UCSD-AML1 (cell line): ENCODE results near the gene RAB11FIP4.
"Not testable (repeated sequence)": the region's sequence is repeated elsewhere in the genome, so short reads cannot be mapped to it uniquely, and the experiment has no call there.

Source experiments
- DNase-seq: peaks from one replicate; lab custom pipeline; 2025; ENCODE audit not compliant: unreplicated experiment; lab: John Stamatoyannopoulos, UW

Gene RAB11FIP4

DNA sequence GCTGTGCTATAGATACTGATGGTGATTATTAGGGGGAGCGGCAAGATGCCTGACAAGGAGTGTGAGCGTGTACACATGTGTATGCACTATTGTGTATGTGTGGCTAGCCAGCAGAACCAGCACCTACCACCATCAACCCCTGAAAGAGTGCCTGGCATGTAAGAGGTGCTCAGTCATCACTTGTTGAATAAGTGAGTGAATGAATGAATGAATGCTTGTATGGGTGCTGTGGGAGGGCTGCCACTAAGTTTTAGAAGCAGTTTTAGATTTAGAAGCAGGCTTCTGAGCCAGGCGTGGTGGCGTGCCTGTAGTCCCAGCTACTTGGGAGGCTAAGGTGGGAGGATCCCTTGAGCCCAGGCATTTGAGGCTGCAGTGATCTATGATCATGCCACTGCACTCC is 37.0 kb downstream of the RAB11FIP4 start:
- no peak for DNase-seq

DNA sequence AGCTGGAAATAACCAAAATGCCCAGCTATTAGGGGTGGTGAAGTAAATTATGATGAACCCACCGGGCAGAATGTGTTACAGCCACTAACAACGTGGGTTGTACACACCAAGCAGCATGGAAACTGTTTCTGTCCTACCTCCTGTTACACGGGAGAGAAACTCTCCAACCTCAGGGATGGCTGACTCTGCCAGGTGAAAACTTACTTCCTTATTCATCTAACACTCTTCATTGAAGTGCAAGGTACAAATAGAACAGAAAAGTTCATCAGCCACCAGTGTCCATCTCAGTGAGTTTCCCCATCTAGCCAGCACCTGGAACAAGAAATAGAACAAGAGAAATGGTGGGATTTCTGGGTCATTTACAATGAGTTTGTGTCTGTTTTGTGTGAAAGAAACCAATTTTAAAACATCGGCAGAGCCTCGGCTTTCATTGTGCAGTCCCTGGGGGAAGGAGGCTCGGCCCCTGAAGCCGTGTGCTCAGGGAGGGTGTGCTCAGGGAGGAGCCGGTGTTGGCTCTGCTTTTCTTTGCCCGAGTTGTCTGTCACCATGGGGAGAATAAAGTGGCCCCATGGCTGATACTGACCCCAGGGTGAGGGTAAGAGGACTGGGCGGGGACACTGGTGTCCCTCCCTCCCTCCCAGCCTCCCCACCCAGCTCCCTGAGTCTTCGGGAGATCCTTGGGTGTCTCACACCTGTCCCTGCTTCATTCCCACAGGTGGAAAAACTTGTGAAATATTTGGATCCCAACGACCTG is 39.8 kb downstream of the RAB11FIP4 start:
- DNase-seq = no peak

DNA sequence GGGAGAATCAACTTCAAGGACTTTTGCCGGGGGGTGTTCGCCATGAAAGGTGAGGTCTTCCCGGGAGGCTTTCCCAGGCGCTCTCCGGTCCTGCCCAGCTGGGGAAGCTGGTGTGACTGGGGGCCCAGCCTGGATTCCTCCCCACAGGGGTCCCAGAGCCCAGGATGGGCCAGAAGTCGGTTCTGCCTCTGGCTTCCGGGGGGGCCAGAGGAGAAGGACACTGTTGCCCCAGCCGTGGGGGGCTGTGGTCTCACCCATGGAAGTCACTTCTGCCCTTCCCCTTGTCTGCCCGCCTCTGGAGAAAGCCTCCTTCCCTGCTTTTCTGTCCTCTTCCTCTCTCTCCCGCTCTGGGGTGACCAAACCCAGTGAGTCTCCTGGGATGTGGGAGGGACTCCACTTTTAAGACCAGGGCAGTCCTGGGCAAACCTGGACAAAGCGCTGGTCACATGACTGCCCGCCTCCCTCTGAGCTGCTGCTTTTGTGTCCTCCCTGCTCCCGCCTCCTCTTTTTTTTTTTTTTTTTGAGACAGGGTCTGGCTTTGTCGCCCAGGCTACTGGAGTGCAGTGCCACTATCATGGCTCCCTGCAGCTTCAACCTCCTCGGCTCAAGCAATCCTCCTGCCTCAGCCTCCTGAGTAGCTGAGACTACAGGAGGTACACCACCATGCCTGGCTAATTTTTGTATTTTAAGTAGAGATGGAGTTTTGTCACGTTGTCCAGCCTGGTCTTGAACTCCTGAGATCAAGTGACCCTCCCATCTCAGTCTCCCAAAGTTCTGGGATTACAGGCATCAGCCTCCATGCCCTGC is 40.6 kb downstream of the RAB11FIP4 start:
- DNase-seq = no peak

DNA sequence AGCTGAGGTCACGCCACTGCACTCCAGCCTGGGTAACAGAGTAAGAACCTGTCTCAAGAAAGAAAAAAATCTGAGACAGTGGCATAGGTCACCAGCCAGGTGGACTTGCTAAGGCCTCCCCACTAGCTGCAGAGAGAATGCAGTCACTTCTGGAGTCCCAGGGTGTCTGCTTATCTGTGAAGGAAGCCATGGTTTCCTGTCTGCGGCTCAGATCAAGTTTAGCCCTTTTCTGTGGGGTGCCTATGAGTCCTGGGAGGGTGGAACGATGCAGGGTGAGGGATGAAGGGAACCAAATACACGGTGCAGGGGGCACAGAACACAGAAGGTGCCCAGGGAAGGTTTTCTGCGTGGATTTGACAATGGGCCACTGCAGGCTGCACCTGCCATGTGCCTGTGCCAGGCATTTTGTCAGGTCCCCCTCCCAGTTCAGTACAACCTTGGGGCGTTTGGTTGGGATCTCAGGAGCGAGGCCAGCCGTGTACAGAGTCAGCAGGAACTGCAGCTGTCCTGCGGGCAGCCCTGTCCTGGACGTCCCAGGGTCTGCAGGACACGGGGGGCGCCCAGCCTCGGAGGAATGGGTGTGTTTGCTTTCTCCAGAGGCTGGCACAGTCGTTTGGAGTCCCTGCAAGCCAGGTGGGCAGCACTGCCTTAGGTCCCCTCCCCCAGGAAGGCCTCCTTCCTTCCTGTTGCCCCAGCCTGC is 41.8 kb downstream of the RAB11FIP4 start:
- peak; percentile 65 for DNase-seq

DNA sequence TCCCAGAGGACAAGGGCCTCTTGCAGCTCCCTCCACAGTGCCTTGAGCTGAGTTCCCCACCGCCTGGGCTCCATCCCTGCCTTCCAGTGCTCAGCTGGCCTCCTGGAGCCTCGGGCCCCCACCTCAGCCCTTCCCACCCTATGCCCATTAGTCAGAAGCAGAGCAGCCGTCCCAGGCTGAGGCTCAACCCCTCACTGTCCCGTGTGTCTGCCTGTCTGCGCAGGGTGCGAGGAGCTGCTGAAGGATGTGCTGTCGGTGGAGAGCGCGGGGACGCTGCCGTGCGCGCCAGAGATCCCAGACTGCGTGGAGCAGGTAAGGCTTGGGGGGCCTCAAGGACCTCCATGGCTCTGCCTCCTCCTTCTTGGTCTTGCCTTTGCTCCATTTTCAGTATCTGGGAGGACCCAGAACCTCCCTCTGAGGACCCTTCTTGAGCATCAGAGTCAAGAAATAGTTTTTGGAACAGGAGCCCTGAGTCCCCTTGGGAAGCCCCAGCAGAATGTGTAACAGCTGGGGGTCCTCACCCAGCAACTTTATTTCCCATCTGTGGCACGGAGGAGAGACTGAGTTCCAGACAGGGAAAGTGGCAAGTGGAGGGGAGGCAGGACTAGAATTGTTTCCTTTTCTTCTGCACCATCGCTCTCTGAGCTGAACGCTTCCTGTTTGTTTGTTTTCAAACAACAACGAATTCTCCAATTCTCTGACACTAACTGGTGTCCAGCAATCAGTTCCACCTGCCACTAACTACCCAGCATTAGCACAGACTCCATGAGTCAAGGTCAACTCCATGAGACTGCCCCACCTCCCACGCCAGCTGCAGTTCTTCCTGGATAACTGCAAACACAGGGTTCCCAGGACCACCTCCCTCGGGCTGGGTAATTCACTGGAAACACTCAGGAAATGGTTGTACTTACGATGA is 42.6 kb downstream of the RAB11FIP4 start:
- no peak for DNase-seq

DNA sequence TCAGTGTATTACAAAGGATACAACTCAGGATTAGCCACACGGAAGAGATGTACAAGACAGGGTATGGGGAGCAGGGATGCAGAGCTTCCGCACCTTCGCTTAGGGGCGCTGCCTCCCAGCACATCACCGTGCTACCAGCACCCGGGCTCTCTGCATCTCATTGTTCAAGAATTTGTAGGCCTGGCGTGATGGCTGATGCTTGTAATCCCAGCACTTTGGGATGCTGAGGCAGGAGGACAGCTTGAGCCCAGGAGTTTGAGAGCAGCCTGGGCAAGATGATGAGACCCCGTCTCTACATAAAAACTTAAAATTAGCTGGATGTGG is 43.2 kb downstream of the RAB11FIP4 start:
- DNase-seq = no peak

DNA sequence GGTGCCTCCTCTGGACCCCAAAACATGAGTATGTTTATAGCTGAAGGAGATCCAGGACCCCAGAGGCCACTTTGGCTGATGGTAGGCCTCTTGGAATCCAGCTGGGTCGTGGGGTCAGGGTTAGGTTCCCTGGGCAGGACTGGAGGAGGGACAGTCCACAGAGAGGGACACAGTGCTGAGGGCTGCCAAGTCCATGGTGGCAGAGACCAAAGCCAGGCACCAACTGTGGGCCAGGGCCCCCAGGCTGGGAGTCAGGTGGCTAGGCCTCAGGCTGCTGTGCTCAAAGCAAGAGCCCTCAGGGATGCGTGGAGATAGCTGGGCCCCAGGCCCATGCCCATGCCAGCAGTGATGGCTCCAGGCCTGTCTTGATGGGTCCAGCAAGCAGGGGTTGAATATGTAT is 44.1 kb downstream of the RAB11FIP4 start:
- no peak for DNase-seq

DNA sequence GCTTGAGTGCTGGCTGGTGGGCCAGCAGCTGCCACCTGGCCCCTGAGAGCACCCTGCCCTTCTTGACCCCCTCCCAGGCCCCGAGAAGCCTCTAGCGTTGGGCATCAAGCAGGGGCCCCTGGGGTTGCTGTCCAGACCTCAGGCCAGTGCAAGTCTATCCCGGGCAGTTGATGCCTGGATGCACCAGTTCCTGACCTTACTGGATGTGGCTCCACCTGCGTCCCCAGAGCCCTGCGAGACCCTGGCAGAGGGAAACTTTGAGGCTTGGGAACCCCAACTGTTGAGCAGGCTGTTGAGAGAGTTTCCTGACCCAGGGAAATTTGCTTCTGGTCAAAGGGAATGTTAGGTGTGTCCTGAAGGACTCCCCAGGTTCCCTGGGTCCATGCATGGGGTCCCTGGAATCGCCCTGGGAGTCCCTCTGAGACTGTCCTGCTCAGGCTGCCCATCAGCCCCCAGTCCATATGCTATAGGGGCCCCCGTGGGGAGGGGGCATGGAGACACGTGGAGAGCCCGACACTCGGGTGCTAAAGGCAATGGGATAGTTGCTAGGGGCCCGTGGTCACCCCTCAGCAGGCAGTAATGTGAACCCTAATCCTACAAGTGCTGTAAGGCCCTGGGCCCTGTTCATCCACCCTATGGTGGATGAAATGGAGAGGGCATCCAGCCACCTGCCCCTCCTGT is 46.4 kb downstream of the RAB11FIP4 start:
- no peak for DNase-seq

DNA sequence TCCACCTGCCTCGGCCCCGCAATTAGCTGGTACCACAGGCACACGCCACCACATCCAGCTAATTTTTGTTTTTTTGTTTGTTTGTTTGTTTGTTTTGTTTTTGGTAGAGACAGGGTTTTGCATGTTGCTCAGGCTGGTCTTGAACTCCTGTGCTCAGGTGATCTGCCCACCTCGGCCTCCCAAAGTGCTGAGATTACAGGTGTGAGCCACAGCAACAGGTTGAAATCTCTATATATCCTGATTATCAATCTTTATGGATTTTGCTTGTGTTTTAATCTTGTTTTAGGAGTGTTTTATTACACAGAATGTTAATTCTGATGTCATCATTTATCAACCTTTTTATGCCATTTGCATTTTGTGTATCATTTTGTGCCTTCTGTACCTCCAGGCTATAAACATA is 48.2 kb downstream of the RAB11FIP4 start:
- no peak for DNase-seq

DNA sequence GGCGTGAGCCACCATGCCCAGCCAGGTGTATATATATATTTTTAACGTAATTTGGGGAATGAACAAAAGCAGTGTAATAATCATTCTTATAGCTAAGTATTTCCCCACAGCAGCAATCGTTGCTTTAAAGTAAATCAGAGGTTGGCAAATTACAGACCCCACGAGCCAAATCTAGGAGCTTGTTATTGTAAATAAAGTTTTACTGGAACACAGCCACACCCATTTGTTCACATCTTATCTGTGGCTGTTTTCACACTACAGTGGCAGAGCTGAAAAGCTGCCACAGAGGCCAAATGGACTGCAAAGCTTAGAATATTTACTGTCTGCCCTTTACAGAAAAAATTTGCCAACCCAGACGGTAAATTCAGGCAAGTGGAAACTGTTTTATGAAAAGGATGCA is 50.8 kb downstream of the RAB11FIP4 start:
- no peak for DNase-seq

DNA sequence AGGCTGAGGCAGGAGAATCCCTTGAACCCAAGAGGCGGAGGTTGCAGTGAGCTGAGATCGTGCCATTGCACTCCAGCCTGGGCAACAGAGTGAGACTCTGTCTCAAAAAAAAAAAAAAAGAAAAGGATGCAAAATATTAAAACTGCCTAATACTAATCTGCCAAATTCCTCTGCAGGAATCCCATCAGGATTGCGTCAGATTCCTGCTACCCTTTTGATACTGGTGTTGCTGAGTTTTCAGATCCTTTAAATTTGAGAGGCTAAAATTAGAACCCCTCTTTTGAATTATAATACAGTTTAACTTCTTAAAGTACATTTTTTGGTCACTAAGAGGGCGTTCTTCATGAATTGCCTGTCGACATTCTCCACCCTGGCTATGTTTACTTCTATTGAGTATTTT is 51.4 kb downstream of the RAB11FIP4 start:
- DNase-seq = not testable (repeated sequence)

DNA sequence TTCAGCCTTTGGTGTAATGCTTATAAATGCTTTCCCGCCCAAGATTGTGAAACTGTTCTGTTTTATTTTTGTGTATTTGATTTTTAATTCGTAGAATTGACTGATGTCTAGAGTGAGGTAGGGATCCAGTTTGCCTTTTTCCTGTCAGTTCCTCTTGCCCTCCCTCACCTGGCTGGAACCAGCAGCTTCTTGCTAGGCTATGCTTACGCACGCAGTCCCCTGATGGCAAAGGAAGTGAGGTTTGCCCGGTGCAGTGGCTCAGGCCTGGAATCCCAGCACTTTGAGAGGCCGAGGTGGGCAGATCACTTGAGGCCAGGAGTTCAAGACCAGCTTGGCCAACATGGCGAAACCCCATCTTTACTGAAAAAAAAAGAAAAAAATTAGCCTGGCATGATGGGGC is 51.9 kb downstream of the RAB11FIP4 start:
- no peak for DNase-seq

DNA sequence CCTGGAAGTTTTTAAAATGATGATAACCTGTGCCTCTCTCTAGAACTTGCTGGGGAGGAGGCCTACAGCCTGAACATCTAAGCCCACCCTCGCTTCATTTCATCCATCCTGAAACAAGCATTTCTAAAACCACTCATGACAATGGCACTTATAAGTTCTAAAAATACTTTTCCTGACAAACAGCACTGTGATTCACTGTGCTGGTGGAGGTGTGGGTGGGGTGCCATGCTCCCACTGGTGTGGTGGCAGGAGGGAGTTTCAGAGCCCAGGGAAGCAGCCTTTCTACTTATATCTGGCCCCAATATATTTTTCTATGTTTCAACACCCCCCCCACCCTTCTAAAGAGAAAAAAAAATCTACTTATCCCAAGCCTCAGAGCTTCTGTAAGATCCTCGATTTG is 52.6 kb downstream of the RAB11FIP4 start:
- DNase-seq = no peak

DNA sequence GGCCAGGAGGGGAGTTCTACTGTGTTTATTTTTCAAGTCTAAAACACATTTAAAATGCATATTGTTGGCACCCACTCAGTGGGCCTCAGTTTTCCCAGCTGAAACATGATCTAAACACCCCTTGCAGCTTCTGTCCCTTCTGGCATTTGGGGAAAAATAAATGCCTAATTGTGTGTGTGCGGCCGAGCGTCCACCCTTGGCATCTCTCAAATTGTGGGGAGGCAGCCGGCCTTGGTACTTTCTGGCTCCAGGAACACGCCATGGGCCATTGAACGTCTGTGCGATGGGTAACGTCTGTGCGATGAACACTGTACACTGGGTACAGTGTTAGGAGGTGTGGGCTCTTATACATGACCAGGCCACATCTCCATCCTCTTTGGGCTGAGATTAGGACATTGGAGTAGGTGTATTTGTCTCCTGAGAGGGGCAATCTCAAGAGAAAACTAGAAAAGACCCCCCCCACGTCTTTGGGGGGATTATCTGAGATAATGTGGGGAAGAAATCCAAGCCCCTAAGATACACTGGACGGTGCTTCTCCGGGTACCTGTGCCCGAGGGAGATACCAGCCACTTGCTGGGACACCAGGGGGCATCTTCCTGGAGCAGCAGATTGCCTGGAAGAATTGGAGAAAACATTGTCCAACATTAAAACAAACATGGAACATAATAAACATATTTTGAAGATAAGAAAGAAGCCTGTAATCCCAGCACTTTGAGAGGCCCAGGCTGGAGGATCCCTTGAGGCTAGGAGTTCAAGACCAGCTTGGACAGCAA is 54.9 kb downstream of the RAB11FIP4 start:
- no peak for DNase-seq

DNA sequence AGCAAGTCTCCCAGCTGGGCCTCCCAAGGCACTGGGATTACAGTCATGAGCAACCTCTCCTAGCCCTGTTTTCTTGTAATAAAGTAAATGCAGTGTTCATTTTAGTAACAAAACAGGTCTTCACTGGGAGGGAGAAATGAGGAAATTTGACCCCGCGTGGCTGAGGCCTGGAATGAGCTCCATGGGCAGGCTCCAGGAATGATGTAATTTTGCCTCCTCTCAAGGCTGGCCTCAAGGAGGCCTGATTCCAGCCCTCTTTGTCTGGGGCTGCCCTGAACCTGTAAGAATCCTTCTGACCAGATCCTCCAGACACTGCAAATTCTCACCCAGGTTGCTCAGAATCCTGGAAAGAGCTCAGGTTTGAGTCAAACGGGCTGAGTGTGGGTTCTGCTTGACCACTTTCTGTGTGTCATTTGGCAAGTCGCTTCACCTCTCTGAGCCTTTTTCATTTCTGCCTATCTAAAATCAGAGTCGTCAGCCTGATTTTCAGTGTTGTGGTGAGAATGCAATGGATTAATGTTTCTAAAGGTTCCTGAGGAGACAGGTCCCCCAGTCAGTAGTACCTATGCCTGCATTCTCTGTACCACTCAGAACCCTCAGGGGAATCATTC is 57.1 kb downstream of the RAB11FIP4 start:
- DNase-seq = no peak

DNA sequence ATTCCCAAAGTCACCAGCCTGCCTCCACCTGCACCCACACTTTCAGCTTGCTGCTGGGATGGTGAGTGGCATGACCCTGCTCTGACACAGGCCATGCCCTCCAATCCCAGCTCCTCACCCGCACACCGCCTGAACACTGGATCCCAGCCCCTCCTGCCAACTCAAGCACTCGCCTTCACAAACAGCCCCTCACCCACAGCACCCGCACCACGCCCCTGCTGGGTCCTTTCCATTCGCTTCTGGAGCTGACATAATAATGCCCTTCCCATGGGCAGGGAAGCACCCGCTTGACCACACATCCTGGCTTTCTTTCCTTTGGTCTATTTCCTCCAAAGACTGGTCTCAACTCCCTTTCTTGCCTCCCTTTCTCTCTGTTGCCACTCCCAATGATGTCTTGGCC is 57.6 kb downstream of the RAB11FIP4 start:
- DNase-seq = peak; percentile 44

DNA sequence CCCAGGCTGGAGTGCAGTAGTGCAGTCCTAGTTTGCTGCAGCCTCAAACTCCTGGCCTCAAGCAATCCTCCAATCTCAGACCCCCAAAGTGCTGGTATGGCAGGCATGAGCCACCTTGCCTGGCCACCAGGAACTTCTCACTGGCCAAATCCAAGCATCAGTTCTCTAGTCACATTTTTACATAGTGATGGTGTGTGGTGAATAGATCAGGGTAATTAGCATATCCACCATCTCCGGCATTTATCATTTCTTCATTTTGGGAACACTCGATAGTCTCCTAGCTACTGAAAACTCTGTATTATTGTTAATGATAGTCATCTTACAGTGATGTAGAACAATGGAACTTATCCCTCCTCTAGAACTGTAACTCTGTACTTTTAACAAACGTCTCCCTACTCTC is 58.3 kb downstream of the RAB11FIP4 start:
- DNase-seq = no peak

DNA sequence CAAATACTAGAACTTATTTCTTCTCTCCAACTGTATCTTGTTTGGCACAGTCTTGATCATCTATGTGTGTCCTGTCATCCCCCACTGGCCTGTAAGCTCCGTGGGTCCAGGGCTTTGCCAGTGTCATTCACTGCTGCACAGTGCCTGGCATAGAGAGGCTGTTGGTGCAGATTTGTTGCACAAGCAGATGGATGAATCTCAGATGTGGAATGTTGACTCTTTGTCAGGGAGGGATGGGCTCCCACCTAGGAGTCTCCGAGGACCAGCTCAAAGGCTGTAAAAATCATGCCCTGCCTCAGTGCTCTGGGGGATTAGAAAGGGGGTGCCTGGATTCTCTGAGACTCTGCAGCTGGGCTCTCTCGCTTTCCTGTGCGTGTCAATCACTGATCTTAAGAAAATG is 60.6 kb downstream of the RAB11FIP4 start:
- no peak for DNase-seq

DNA sequence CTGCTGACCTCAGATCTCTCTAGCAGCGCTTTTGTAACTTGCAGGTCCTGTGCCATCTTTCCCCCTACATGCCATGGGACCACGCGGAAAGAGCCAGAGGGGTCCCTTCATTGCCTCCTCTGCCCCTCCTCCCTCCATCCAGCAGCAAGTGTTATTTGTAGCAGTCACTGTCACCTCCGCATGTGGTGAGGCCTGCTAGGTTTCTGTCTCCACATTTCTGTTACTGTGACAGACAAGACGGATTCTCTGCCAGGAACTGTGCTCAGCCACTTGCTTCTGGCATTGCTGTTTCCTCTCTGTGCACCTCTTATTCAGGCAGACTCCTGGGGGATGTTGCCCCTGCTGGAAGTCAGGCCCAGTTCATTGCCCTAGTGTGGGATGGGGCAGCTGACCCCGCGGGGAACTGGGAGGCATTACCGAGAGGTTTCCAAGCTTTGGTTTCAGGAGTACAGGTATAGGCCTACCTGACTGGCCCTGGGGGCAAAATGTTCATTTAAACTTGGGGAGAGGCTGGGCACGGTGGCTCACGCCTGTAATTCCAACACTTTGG is 61.2 kb downstream of the RAB11FIP4 start:
- no peak for DNase-seq
